ENCODE data around the gene NMRAL1. TPM values are rescaled to one million over a fixed set of nuclear protein-coding genes. Genes with fewer than 3 reads are reported as not detected.
A peak's percentile ranks its signal among the peaks of the same experiment; 100 is the strongest.

NMRAL1 gene
- total RNA-seq, 1 donor from 2014 or later, result 56.0 TPM

GRCh38 chr16:4463522-4464163 is 10.8 kb downstream of the NMRAL1 start:
- H3K27me3 Mint-ChIP-seq (ENCODE audit: low read depth), result no peaks in the 10 kb centered on the region
- no peaks in the 10 kb centered on the region for H3K9me3 Mint-ChIP-seq
- no peak for TF ChIP-seq CTCF (IDR thresholded peaks at IDR 0.05; ENCODE audit: unreplicated experiment)
- peaks cover 4% of the 10 kb centered on the region for H3K4me1 Mint-ChIP-seq
- DNase-seq (ENCODE audit: low spot score in 2 of 2, unreplicated experiment in 2 of 2), result no peak
- H3K4me3 Mint-ChIP-seq, result no peak overlapping the region
- peak overlapping the region; percentile 77 for H3K27ac Mint-ChIP-seq
- peaks cover 32% of the 10 kb centered on the region for H3K36me3 Mint-ChIP-seq

GRCh38 chr16:4461250-4462085 is 13.0 kb downstream of the NMRAL1 start:
- no peak for DNase-seq (ENCODE audit: low spot score in 2 of 2, unreplicated experiment in 2 of 2)
- no peaks in the 10 kb centered on the region for H3K27me3 Mint-ChIP-seq (ENCODE audit: low read depth)
- H3K36me3 Mint-ChIP-seq, result peaks cover 27% of the 10 kb centered on the region
- H3K4me3 Mint-ChIP-seq, result no peak overlapping the region
- peaks cover 4% of the 10 kb centered on the region for H3K4me1 Mint-ChIP-seq
- peak overlapping the region; percentile 23 for H3K27ac Mint-ChIP-seq
- TF ChIP-seq CTCF (IDR thresholded peaks at IDR 0.05; ENCODE audit: unreplicated experiment), result no peak
- no peaks in the 10 kb centered on the region for H3K9me3 Mint-ChIP-seq

GRCh38 chr16:4460936-4461249 is 13.5 kb downstream of the NMRAL1 start:
- no peak for DNase-seq (ENCODE audit: low spot score in 2 of 2, unreplicated experiment in 2 of 2)
- no peak for TF ChIP-seq CTCF (IDR thresholded peaks at IDR 0.05; ENCODE audit: unreplicated experiment)
- Mint-ChIP-seq H3K4me3 (no peak overlapping the region), H3K9me3 (no peaks in the 10 kb centered on the region), H3K4me1 (peaks cover 4% of the 10 kb centered on the region), H3K27ac (peak overlapping the region; percentile 23), H3K27me3 (ENCODE audit: low read depth) (no peaks in the 10 kb centered on the region), H3K36me3 (peaks cover 22% of the 10 kb centered on the region)

GRCh38 chr16:4455951-4456350 is 18.5 kb downstream of the NMRAL1 start:
- no peak overlapping the region for H3K4me3 Mint-ChIP-seq
- H3K27me3 Mint-ChIP-seq (ENCODE audit: low read depth), result no peaks in the 10 kb centered on the region
- H3K27ac Mint-ChIP-seq, result no peak overlapping the region
- no peaks in the 10 kb centered on the region for H3K4me1 Mint-ChIP-seq
- H3K9me3 Mint-ChIP-seq, result no peaks in the 10 kb centered on the region
- DNase-seq (ENCODE audit: low spot score in 2 of 2, unreplicated experiment in 2 of 2), result no peak
- no peak for TF ChIP-seq CTCF (IDR thresholded peaks at IDR 0.05; ENCODE audit: unreplicated experiment)
- peaks cover 19% of the 10 kb centered on the region for H3K36me3 Mint-ChIP-seq

GRCh38 chr16:4455081-4455480 is 19.3 kb downstream of the NMRAL1 start:
- Mint-ChIP-seq H3K36me3 (peaks cover 21% of the 10 kb centered on the region), H3K9me3 (no peaks in the 10 kb centered on the region), H3K4me3 (no peak overlapping the region), H3K27me3 (ENCODE audit: low read depth) (no peaks in the 10 kb centered on the region), H3K27ac (no peak overlapping the region), H3K4me1 (no peaks in the 10 kb centered on the region)
- DNase-seq (ENCODE audit: low spot score in 2 of 2, unreplicated experiment in 2 of 2), result no peak
- TF ChIP-seq CTCF (IDR thresholded peaks at IDR 0.05; ENCODE audit: unreplicated experiment), result no peak

Measured in mesothelial cell of epicardium (in vitro differentiated cells).